CD14-positive monocyte (primary cell): Measurements from ENCODE around the gene SPATA22. TPM values are rescaled to one million over a fixed set of nuclear protein-coding genes. Genes with fewer than 3 reads are reported as not detected.
"Not testable (repeated sequence)": the region's sequence is repeated elsewhere in the genome, so short reads cannot be mapped to it uniquely, and the experiment has no call there.

Experiments used
- DNase-seq, 3 donors: peaks; one replicate each; pipeline ENCODE4 v3.0.0-alpha.2; 2011 to 2022
- H2AFZ ChIP-seq: 2 replicates; pipeline ENCODE4 v1.6.0; 2012; ENCODE audit warnings: mild to moderate bottlenecking, low read depth, low read length, inconsistent platforms; ENCODE audit not compliant: insufficient read depth, poor library complexity, severe bottlenecking
- H3K27ac ChIP-seq, 2 donors: 1 replicate in 1 of 2; 2 replicates in 1 of 2; pipeline ENCODE4 v1.5.1; 2012 to 2013; ENCODE audit warnings: low read length in 2 of 2, control low read depth in 1 of 2, inconsistent platforms in 1 of 2, low read depth in 1 of 2, mild to moderate bottlenecking in 1 of 2
- H3K27me3 ChIP-seq, 2 donors: one replicate each; pipeline versions ENCODE4 v1.6.0 to v1.6.1; 2011 to 2013; ENCODE audit warnings: low read length in 2 of 2; ENCODE audit not compliant: control insufficient read depth in 2 of 2, insufficient read depth in 2 of 2
- H3K36me3 ChIP-seq, 2 donors: replicated peaks in 1 of 2; 1 replicate in 1 of 2; 2 replicates in 1 of 2; pipeline versions ENCODE4 v1.5.1 to v1.6.1; 2012 to 2013; ENCODE audit warnings: low read length in 2 of 2, control low read depth in 1 of 2, inconsistent platforms in 1 of 2, mild to moderate bottlenecking in 1 of 2; ENCODE audit not compliant: insufficient read depth in 2 of 2, control insufficient read depth in 1 of 2
- H3K4me1 ChIP-seq, 2 donors: 1 replicate in 1 of 2; 2 replicates in 1 of 2; pipeline versions ENCODE4 v1.5.1 to v1.6.1; 2012 to 2013; ENCODE audit warnings: low read length in 2 of 2, control low read depth in 1 of 2, inconsistent platforms in 1 of 2, mild to moderate bottlenecking in 1 of 2, moderate library complexity in 1 of 2; ENCODE audit not compliant: insufficient read depth in 2 of 2, control insufficient read depth in 1 of 2
- H3K4me2 ChIP-seq: replicated peaks from 2 replicates; pipeline ENCODE3; 2012; ENCODE audit warnings: low read length, moderate library complexity, mild to moderate bottlenecking; ENCODE audit not compliant: poor library complexity, severe bottlenecking; ENCODE audit errors: extremely low read depth
- H3K4me3 ChIP-seq, 3 experiments: fragments of 200-600 bp in 1 of 3; sonication (generic) in 1 of 3; replicated peaks in 1 of 3; 1 replicate in 2 of 3; 2 replicates in 1 of 3; pipeline ENCODE4 v1.5.1; 2011 to 2013; ENCODE audit warnings: low read length in 3 of 3, mild to moderate bottlenecking in 3 of 3, control low read depth in 2 of 3, low read depth in 2 of 3, inconsistent platforms in 1 of 3, moderate library complexity in 1 of 3
- H3K79me2 ChIP-seq: 2 replicates; pipeline ENCODE4 v1.6.0; 2012; ENCODE audit warnings: mild to moderate bottlenecking, control low read depth, inconsistent platforms, low read length, moderate library complexity; ENCODE audit not compliant: insufficient read depth
- H3K9ac ChIP-seq: 2 replicates; pipeline ENCODE4 v1.6.0; 2017; ENCODE audit warnings: low read length, mild to moderate bottlenecking; ENCODE audit not compliant: insufficient read depth, poor library complexity, severe bottlenecking
- H3K9me3 ChIP-seq, 2 donors: replicated peaks in 1 of 2; 1 replicate in 1 of 2; 2 replicates in 1 of 2; pipeline versions ENCODE4 v1.5.1 to v1.6.1; 2012 to 2013; ENCODE audit warnings: low read length in 2 of 2, control low read depth in 1 of 2; ENCODE audit not compliant: control insufficient read depth in 1 of 2, insufficient read depth in 1 of 2
- H4K20me1 ChIP-seq: 2 replicates; pipeline ENCODE4 v1.6.0; 2012; ENCODE audit warnings: mild to moderate bottlenecking, low read length, control low read depth, moderate library complexity; ENCODE audit not compliant: insufficient read depth
- H3K27ac Mint-ChIP-seq, 7 donors: one replicate each; pipeline ENCODE4 v1.8.0; 2020; ENCODE audit warnings: mild to moderate bottlenecking in 7 of 7, mixed read lengths in 7 of 7, moderate library complexity in 6 of 7, inconsistent platforms in 2 of 7
- H3K27me3 Mint-ChIP-seq, 3 donors: one replicate each; pipeline ENCODE4 v1.8.0; 2021 to 2022; ENCODE audit warnings: low read depth in 3 of 3, mild to moderate bottlenecking in 3 of 3, mixed read lengths in 3 of 3, moderate library complexity in 3 of 3, inconsistent platforms in 1 of 3
- H3K36me3 Mint-ChIP-seq, 2 donors: one replicate each; pipeline ENCODE4 v1.8.0; 2020; ENCODE audit warnings: mixed read lengths in 2 of 2, inconsistent platforms in 1 of 2, mild to moderate bottlenecking in 1 of 2
- H3K4me1 Mint-ChIP-seq: one replicate; pipeline ENCODE4 v1.8.0; 2020; ENCODE audit warnings: mild to moderate bottlenecking, mixed read lengths
- H3K4me3 Mint-ChIP-seq, 2 donors: one replicate each; pipeline ENCODE4 v1.8.0; 2020; ENCODE audit warnings: mild to moderate bottlenecking in 2 of 2, mixed read lengths in 2 of 2, moderate library complexity in 1 of 2
- H3K9me3 Mint-ChIP-seq, 7 donors: one replicate each; pipeline ENCODE4 v1.8.0; 2020 to 2022; ENCODE audit warnings: mixed read lengths in 7 of 7, mild to moderate bottlenecking in 6 of 7, moderate library complexity in 6 of 7, inconsistent platforms in 2 of 7
- CTCF ChIP-seq: fragments of 200-600 bp; IDR thresholded peaks from one replicate; pipeline ENCODE4 v1.8.0; 2022; ENCODE audit warnings: antibody characterized with exemption, mild to moderate bottlenecking
- WGBS: methylation state at CpG from one replicate; pipeline ENCODE4 v1.1.5; 2013; ENCODE audit warnings: missing lambda C conversion rate; ENCODE audit not compliant: insufficient coverage; 5-methylcytosine and 5-hydroxymethylcytosine counted together
- intact Hi-C, 2 donors: fragments of 100-400 bp; cut with micrococcal nuclease; formaldehyde crosslinking; loops; one replicate each; pipeline versions ENCODE4 v1.15.0 to v1.15.1; 2023
- polyA plus RNA-seq, 3 donors: library from polyadenylated mRNA; depleted of rRNA in 1 of 3; unstranded in 2 of 3; stranded (reverse) in 1 of 3; fragments of 300-500 nt in 2 of 3; fragments of >200 nt in 1 of 3; fragmentation: Illumina TruSeq in 2 of 3; gene quantifications; 1 replicate in 2 of 3; 2 replicates in 1 of 3; pipeline ENCODE4 v1.2.3, GENCODE V29; 2012 to 2021

SPATA22 gene
- polyA plus RNA-seq, 3 donors = 0.13 TPM; not detected in 2

GRCh38 chr17:3433741-3434140 is 37.9 kb downstream of the SPATA22 start, which contains the start of gene OR1E2:
OR1E2 (minus strand) TSS chr17:3433841; CDS start chr17:3433841, 0 bp downstream.
- Histone ChIP-seq H3K79me2 (no peaks in the 10 kb centered on the region), H4K20me1 (no peaks in the 10 kb centered on the region), H3K4me3 (no peak within 1 kb of the TSS), H3K36me3 (no peaks in the 10 kb centered on the region), H2AFZ (no peak within 1 kb of the TSS), H3K4me2 (no peak within 1 kb of the TSS), H3K9me3 (no peaks in the 10 kb centered on the region), H3K9ac (no peak within 1 kb of the TSS), H3K27ac (no peak within 1 kb of the TSS), H3K27me3 (no peaks in the 10 kb centered on the region), H3K4me1 (no peaks in the 10 kb centered on the region)
- peak within 1 kb of the TSS in 2 of 7 donors; percentile 30 to 35 for H3K27ac Mint-ChIP-seq
- H3K36me3 Mint-ChIP-seq = no peaks in the 10 kb centered on the region
- H3K9me3 Mint-ChIP-seq = peaks cover 0 to 6% (median 4%) of the 10 kb centered on the region in 7 donors
- WGBS = 100% methylated on average over 2 of the region's 3 CpGs
- H3K27me3 Mint-ChIP-seq = peaks cover 7 to 13% (median 8%) of the 10 kb centered on the region in 3 donors
- no peak for TF ChIP-seq CTCF
- no peak within 1 kb of the TSS for H3K4me3 Mint-ChIP-seq
- intact Hi-C loops = no loop called here
- no peak for DNase-seq
- H3K4me1 Mint-ChIP-seq = peaks cover 2% of the 10 kb centered on the region

GRCh38 chr17:3433215-3433614 is 38.4 kb downstream of the SPATA22 start:
- H3K4me1 ChIP-seq, H3K79me2 ChIP-seq, H3K9me3 Mint-ChIP-seq, H3K27ac ChIP-seq, H3K4me3 Mint-ChIP-seq, H3K36me3 Mint-ChIP-seq, H2AFZ ChIP-seq, H3K27me3 ChIP-seq, H3K4me1 Mint-ChIP-seq, H3K4me3 ChIP-seq, H3K36me3 ChIP-seq, H3K9ac ChIP-seq, H4K20me1 ChIP-seq, H3K4me2 ChIP-seq, H3K9me3 ChIP-seq, intact Hi-C loops: not testable (repeated sequence)
- 2% methylated on average over 6 of the region's 7 CpGs for WGBS
- Mint-ChIP-seq H3K27me3 (peaks cover 6 to 15% (median 7%) of the 10 kb centered on the region in 3 donors), H3K27ac (peak overlapping the region in 2 of 7 donors; percentile 30 to 35)
- DNase-seq = peak; percentile 1 to 20 (median 14)
